UCSD-AML1 (cell line): Measurements from ENCODE around the gene FBL.

Experiments used
- DNase-seq: peaks from one replicate; lab custom pipeline; 2025; ENCODE audit not compliant: unreplicated experiment; lab: John Stamatoyannopoulos, UW

The FBL gene

GRCh38 chr19:39796000-39796498, 50.1 kb downstream of the FBL start:
- DNase-seq = no peak

GRCh38 chr19:39795001-39795400, 51.2 kb downstream of the FBL start:
- DNase-seq = no peak

GRCh38 chr19:39792999-39793546, 53.1 kb downstream of the FBL start:
- DNase-seq = peak; percentile 71

GRCh38 chr19:39788244-39788643, 57.9 kb downstream of the FBL start:
- DNase-seq = no peak
